HepG2 (cell line): ENCODE data around the gene NFKB2. TPM values are rescaled to one million over a fixed set of nuclear protein-coding genes. Genes with fewer than 3 reads are reported as not detected.

Source experiments
- FIP1L1 ChIP-seq: fragments of 200-400 bp; formaldehyde crosslinking; IDR thresholded peaks from 2 replicates; pipeline ENCODE4 v1.6.1; 2018; ENCODE audit warnings: low read depth, mild to moderate bottlenecking, low read length, moderate library complexity, borderline replicate concordance; ENCODE audit not compliant: insufficient read depth
- HDAC6 ChIP-seq: fragments of 200-600 bp; sonication (generic); IDR thresholded peaks from 2 replicates; pipeline ENCODE4 v1.7.0; 2017; ENCODE audit warnings: mild to moderate bottlenecking, antibody characterized with exemption, low read length, low read depth
- HHEX ChIP-seq: IDR thresholded peaks from 2 replicates; pipeline ENCODE4 v1.6.1; 2016; ENCODE audit warnings: control low read depth
- MED8 ChIP-seq: sonication (generic); formaldehyde crosslinking; IDR thresholded peaks from 2 replicates; pipeline ENCODE4 v1.8.1; 2023; ENCODE audit warnings: mild to moderate bottlenecking, missing genetic modification reagents; ENCODE audit not compliant: insufficient replicate concordance
- MTA1 ChIP-seq: sonication (generic); formaldehyde crosslinking; IDR thresholded peaks from 2 replicates; pipeline ENCODE4 v1.4.0; 2020; ENCODE audit warnings: missing genetic modification reagents, mild to moderate bottlenecking, borderline replicate concordance
- NCOR1 ChIP-seq: fragments of 200-600 bp; sonication (generic); IDR thresholded peaks from 2 replicates; pipeline ENCODE4 v1.7.0; 2017; ENCODE audit warnings: antibody characterized with exemption, low read length, borderline replicate concordance
- POGZ ChIP-seq: sonication (generic); formaldehyde crosslinking; IDR thresholded peaks from 2 replicates; pipeline ENCODE4 v1.4.0; 2020; ENCODE audit warnings: mild to moderate bottlenecking, missing genetic modification reagents
- SMC3 ChIP-seq: IDR thresholded peaks from 2 replicates; pipeline ENCODE4 v1.6.1; 2011; ENCODE audit warnings: low read length, improper control_type of control experiment
- SP5 ChIP-seq: IDR thresholded peaks from 2 replicates; pipeline ENCODE4 v1.6.1; 2016; ENCODE audit warnings: low read depth, borderline replicate concordance
- STAG1 ChIP-seq: sonication (generic); formaldehyde crosslinking; IDR thresholded peaks from 2 replicates; pipeline ENCODE4 v1.4.0; 2020; ENCODE audit warnings: missing genetic modification reagents
- TCF7 ChIP-seq: sonication (generic); IDR thresholded peaks from 2 replicates; pipeline ENCODE4 v1.6.1; 2016; ENCODE audit warnings: antibody characterized with exemption, low read depth
- ZNF570 ChIP-seq: sonication (generic); formaldehyde crosslinking; IDR thresholded peaks from 2 replicates; pipeline ENCODE4 v1.4.0; 2020; ENCODE audit warnings: mild to moderate bottlenecking, missing genetic modification reagents, borderline replicate concordance
- ZNF605 ChIP-seq: sonication (generic); formaldehyde crosslinking; IDR thresholded peaks from 2 replicates; pipeline ENCODE4 v1.8.0; 2022; ENCODE audit warnings: mild to moderate bottlenecking, missing genetic modification reagents
- ZNF614 ChIP-seq: IDR thresholded peaks from 2 replicates; pipeline ENCODE4 v1.6.1; 2018; ENCODE audit warnings: missing biosample characterization, missing genetic modification reagents, inconsistent platforms, borderline replicate concordance
- ZNF777 ChIP-seq: sonication (generic); formaldehyde crosslinking; IDR thresholded peaks from 2 replicates; pipeline ENCODE4 v1.4.0; 2020; ENCODE audit warnings: missing genetic modification reagents
- ZSCAN21 ChIP-seq: sonication (generic); formaldehyde crosslinking; IDR thresholded peaks from 2 replicates; pipeline ENCODE4 v1.8.0; 2022; ENCODE audit warnings: mild to moderate bottlenecking, missing genetic modification reagents, moderate library complexity, borderline replicate concordance
- polyA plus RNA-seq, 8 experiments: library from polyadenylated mRNA; depleted of rRNA in 3 of 8; stranded (reverse) in 7 of 8; unstranded in 1 of 8; fragments of >200 nt; fragmentation: Illumina TruSeq in 4 of 8; extraction: Trizol in 4 of 8; gene quantifications; 2 replicates each; pipeline versions ENCODE4 v1.2.1 to v1.2.3, GENCODE V29; 2011 to 2016; ENCODE audit warnings: low read depth in 4 of 8, missing spikeins in 1 of 8, mixed read lengths in 1 of 8; ENCODE audit not compliant: insufficient read depth in 1 of 8
- total RNA-seq, 5 experiments: library from RNA; depleted of rRNA; stranded (reverse); fragments of >200 nt; fragmentation: Illumina TruSeq; extraction: Trizol; gene quantifications; 2 replicates each; pipeline ENCODE4 v1.2.3, GENCODE V29; 2016; ENCODE audit warnings: low read depth in 1 of 5
- TF ChIP-seq, protein P1 (sequence below): sonication (generic); formaldehyde crosslinking; IDR thresholded peaks from 2 replicates; pipeline ENCODE4 v1.4.0; 2020; ENCODE audit warnings: mild to moderate bottlenecking, missing genetic modification reagents
- TF ChIP-seq, protein P2 (sequence below): sonication (generic); formaldehyde crosslinking; IDR thresholded peaks from 2 replicates; pipeline ENCODE4 v1.4.0; 2020; ENCODE audit warnings: missing genetic modification reagents
- TF ChIP-seq, protein P3 (sequence below): sonication (generic); formaldehyde crosslinking; conservative IDR thresholded peaks from 2 replicates; pipeline ENCODE4 v1.4.0; 2020; ENCODE audit warnings: mild to moderate bottlenecking, missing genetic modification reagents, moderate library complexity
- TF ChIP-seq, protein P4 (sequence below): sonication (generic); formaldehyde crosslinking; IDR thresholded peaks from 2 replicates; pipeline ENCODE4 v1.4.0; 2020; ENCODE audit warnings: missing genetic modification reagents
- TF ChIP-seq, protein P5 (sequence below): sonication (generic); formaldehyde crosslinking; IDR thresholded peaks from 2 replicates; pipeline ENCODE4 v1.8.1; 2023; ENCODE audit warnings: mild to moderate bottlenecking, moderate library complexity, missing genetic modification reagents

The NFKB2 gene
- total and polyA plus RNA-seq, 2 of the 13 experiments (the other 11 are each of a cell fraction or from before 2014, with no cell fraction given), result 7.7 to 12.5 TPM

DNA sequence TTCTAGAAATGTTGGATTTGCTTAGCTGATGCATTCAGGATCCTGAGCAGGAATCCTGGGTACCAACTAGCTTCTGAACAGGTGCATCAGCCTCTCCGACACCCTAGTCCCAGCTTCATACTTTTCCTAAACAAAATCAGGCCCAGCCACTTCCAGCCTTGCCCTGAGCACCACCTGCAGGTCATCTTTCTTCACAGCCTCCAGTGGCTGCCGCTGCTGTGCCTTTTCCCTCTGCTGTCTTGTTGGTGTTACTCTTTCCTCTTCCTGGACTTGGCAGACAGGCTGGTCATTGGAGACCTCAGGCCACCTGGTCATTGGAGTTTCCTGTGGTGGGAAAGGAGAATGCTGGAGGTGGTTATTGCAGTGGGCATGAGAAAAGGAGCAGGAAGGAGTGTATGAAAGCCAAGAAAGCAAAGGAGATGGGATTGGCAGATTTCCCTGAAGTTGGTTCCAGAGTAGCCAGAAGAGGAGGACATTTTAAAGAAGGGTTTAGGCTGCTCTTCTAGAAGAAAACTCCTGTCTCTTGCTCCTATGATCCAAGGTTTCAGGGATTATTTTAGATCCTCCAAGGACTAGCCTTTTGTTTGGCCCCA, 48.2 kb upstream of the NFKB2 start (continued):
- no peak for TF ChIP-seq POGZ (CRISPR knock-in tag)
- TF ChIP-seq HDAC6, result no peak
- TF ChIP-seq ZNF777, result no peak
- no peak for TF ChIP-seq SP5 (CRISPR knock-in tag)
- no peak for TF ChIP-seq MTA1 (CRISPR knock-in tag)
- TF ChIP-seq ZNF605 (CRISPR knock-in tag), result no peak
- TF ChIP-seq ZNF570 (CRISPR knock-in tag), result no peak
- TF ChIP-seq STAG1, result peak; percentile 81
- no peak for TF ChIP-seq HHEX (CRISPR knock-in tag)
- TF ChIP-seq TCF7, result no peak
- TF ChIP-seq, protein P1, sequence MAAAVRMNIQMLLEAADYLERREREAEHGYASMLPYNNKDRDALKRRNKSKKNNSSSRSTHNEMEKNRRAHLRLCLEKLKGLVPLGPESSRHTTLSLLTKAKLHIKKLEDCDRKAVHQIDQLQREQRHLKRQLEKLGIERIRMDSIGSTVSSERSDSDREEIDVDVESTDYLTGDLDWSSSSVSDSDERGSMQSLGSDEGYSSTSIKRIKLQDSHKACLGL (CRISPR knock-in tag), result no peak
- TF ChIP-seq, protein P2, sequence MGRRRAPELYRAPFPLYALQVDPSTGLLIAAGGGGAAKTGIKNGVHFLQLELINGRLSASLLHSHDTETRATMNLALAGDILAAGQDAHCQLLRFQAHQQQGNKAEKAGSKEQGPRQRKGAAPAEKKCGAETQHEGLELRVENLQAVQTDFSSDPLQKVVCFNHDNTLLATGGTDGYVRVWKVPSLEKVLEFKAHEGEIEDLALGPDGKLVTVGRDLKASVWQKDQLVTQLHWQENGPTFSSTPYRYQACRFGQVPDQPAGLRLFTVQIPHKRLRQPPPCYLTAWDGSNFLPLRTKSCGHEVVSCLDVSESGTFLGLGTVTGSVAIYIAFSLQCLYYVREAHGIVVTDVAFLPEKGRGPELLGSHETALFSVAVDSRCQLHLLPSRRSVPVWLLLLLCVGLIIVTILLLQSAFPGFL, result no peak
- TF ChIP-seq FIP1L1, result no peak
- TF ChIP-seq, protein P3, sequence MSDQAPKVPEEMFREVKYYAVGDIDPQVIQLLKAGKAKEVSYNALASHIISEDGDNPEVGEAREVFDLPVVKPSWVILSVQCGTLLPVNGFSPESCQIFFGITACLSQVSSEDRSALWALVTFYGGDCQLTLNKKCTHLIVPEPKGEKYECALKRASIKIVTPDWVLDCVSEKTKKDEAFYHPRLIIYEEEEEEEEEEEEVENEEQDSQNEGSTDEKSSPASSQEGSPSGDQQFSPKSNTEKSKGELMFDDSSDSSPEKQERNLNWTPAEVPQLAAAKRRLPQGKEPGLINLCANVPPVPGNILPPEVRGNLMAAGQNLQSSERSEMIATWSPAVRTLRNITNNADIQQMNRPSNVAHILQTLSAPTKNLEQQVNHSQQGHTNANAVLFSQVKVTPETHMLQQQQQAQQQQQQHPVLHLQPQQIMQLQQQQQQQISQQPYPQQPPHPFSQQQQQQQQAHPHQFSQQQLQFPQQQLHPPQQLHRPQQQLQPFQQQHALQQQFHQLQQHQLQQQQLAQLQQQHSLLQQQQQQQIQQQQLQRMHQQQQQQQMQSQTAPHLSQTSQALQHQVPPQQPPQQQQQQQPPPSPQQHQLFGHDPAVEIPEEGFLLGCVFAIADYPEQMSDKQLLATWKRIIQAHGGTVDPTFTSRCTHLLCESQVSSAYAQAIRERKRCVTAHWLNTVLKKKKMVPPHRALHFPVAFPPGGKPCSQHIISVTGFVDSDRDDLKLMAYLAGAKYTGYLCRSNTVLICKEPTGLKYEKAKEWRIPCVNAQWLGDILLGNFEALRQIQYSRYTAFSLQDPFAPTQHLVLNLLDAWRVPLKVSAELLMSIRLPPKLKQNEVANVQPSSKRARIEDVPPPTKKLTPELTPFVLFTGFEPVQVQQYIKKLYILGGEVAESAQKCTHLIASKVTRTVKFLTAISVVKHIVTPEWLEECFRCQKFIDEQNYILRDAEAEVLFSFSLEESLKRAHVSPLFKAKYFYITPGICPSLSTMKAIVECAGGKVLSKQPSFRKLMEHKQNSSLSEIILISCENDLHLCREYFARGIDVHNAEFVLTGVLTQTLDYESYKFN (CRISPR knock-in tag), result no peak
- TF ChIP-seq, protein P4, sequence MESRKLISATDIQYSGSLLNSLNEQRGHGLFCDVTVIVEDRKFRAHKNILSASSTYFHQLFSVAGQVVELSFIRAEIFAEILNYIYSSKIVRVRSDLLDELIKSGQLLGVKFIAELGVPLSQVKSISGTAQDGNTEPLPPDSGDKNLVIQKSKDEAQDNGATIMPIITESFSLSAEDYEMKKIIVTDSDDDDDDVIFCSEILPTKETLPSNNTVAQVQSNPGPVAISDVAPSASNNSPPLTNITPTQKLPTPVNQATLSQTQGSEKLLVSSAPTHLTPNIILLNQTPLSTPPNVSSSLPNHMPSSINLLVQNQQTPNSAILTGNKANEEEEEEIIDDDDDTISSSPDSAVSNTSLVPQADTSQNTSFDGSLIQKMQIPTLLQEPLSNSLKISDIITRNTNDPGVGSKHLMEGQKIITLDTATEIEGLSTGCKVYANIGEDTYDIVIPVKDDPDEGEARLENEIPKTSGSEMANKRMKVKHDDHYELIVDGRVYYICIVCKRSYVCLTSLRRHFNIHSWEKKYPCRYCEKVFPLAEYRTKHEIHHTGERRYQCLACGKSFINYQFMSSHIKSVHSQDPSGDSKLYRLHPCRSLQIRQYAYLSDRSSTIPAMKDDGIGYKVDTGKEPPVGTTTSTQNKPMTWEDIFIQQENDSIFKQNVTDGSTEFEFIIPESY (CRISPR knock-in tag), result peak; percentile 68; the same call in 1 of the 2 replicates
- no peak for TF ChIP-seq MED8 (CRISPR knock-in tag)
- TF ChIP-seq, protein P5, sequence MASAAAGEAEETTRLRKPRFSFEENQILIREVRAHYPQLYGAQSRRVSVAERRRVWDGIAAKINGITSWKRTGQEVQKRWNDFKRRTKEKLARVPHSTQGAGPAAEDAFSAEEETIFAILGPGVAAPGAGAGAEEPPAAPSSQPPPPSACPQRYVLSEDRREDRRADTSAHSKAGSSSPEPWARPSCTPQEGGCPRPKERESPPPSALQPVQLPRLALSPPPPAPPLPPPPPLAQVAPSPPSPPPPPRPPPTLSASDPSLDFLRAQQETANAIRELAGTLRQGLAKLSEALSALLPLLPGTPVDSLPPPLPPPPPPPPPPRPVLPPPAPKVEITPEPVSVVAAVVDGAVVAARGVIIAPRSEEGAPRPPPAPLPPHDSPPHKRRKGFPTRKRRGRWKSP (CRISPR knock-in tag), result no peak
- no peak for TF ChIP-seq ZNF614 (CRISPR knock-in tag)
- TF ChIP-seq SMC3, result peak; percentile 66
- no peak for TF ChIP-seq ZSCAN21
- no peak for TF ChIP-seq NCOR1
